Measurements from ENCODE around the gene ZHX3. TPM values are rescaled to one million over a fixed set of nuclear protein-coding genes. Genes with fewer than 3 reads are reported as not detected.

Gene ZHX3
- total and polyA plus RNA-seq, 2 of the 13 experiments (the other 11 are each of a cell fraction or from before 2014, with no cell fraction given) = 8.4 to 11.7 TPM

- no peak; the same call in 1 of the 2 replicates for TF ChIP-seq KLF12 (CRISPR knock-in tag; IDR thresholded peaks at IDR 0.05; ENCODE audit: borderline replicate concordance)
- 0 out of 2 replicates have a peak, but pooled peaks have one; percentile 21 for TF ChIP-seq ZNF503 (CRISPR knock-in tag; IDR thresholded peaks at IDR 0.05)
- no peak for TF ChIP-seq ZNF205 (CRISPR knock-in tag; IDR thresholded peaks at IDR 0.05)
- no peak for TF ChIP-seq GTF3A (CRISPR knock-in tag; conservative IDR thresholded peaks at IDR 0.05)
- no peak for TF ChIP-seq ZFP41 (CRISPR knock-in tag; IDR thresholded peaks at IDR 0.05; ENCODE audit: borderline replicate concordance)
- no peak for TF ChIP-seq ZNF292 (CRISPR knock-in tag; IDR thresholded peaks at IDR 0.05; ENCODE audit: borderline replicate concordance, low read depth)
- no peak for TF ChIP-seq ZNF879 (CRISPR knock-in tag; IDR thresholded peaks at IDR 0.05)
- no peak for TF ChIP-seq MBD4 (IDR thresholded peaks at IDR 0.05; ENCODE audit: borderline replicate concordance, low read length)
- TF ChIP-seq ZHX2 (IDR thresholded peaks at IDR 0.05; ENCODE audit: low read depth) = no peak
- no peak for TF ChIP-seq ZHX2 (CRISPR knock-in tag; IDR thresholded peaks at IDR 0.05; ENCODE audit: borderline replicate concordance)
- no peak for TF ChIP-seq CBX1 (IDR thresholded peaks at IDR 0.05; ENCODE audit: low read depth)
- TF ChIP-seq ZNF616 (CRISPR knock-in tag; IDR thresholded peaks at IDR 0.05; ENCODE audit: low read depth) = no peak
- TF ChIP-seq ELF4 (CRISPR knock-in tag; IDR thresholded peaks at IDR 0.05; ENCODE audit: borderline replicate concordance) = no peak
- TF ChIP-seq SMARCC2 (IDR thresholded peaks at IDR 0.05) = no peak
- no peak for TF ChIP-seq ETS1 (CRISPR knock-in tag; IDR thresholded peaks at IDR 0.05)
- TF ChIP-seq PHF21A (CRISPR knock-in tag; IDR thresholded peaks at IDR 0.05) = no peak
- no peak for TF ChIP-seq PLSCR1 (CRISPR knock-in tag; IDR thresholded peaks at IDR 0.05; ENCODE audit: borderline replicate concordance)
- TF ChIP-seq ZNF552 (CRISPR knock-in tag; IDR thresholded peaks at IDR 0.05; ENCODE audit: borderline replicate concordance) = no peak
- TF ChIP-seq MNT (IDR thresholded peaks at IDR 0.05) = no peak
- TF ChIP-seq ZBTB20 (CRISPR knock-in tag; IDR thresholded peaks at IDR 0.05; ENCODE audit: borderline replicate concordance, low read depth) = no peak
These were observed 729 bp upstream of the ZHX3 start (continued) for GRCh38 chr20:41318271-41318649.
